OCI-M2 (cell line): ENCODE results near the gene REM2.

Experiments
- DNase-seq: peaks from one replicate; lab custom pipeline; 2025; ENCODE audit not compliant: unreplicated experiment; lab: John Stamatoyannopoulos, UW

REM2 gene

GRCh38 chr14:22883173-22883976 lies at the start of gene REM2:
TSS of gene REM2 (plus strand) at chr14:22883222. CDS start at chr14:22883288, 66 bp downstream.
- DNase-seq = no peak

- DNase-seq = no peak
Measured at GRCh38 chr14:22835505-22835904, 47.5 kb upstream of the REM2 start.

GRCh38 chr14:22836301-22837113 lies 46.5 kb upstream of the REM2 start, which contains the start of gene MMP14:
TSS of gene MMP14 (plus strand) at chr14:22836585. CDS start at chr14:22836818, 233 bp downstream.
- DNase-seq = no peak

- no peak for DNase-seq
Measured at GRCh38 chr14:22837114-22837749, 45.8 kb upstream of the REM2 start.

GRCh38 chr14:22837750-22838538 lies 45.1 kb upstream of the REM2 start:
- DNase-seq = no peak

- DNase-seq = no peak
Measured at GRCh38 chr14:22838631-22839041, 44.4 kb upstream of the REM2 start.

GRCh38 chr14:22839159-22839779 lies 43.8 kb upstream of the REM2 start:
- no peak for DNase-seq

- no peak for DNase-seq
Measured at GRCh38 chr14:22841311-22841710, 41.7 kb upstream of the REM2 start.

GRCh38 chr14:22841769-22842168 lies 41.3 kb upstream of the REM2 start:
- no peak for DNase-seq

GRCh38 chr14:22842211-22843122 lies 40.6 kb upstream of the REM2 start:
- DNase-seq = no peak

GRCh38 chr14:22843123-22843925 lies 39.7 kb upstream of the REM2 start:
- no peak for DNase-seq

- DNase-seq = no peak
Measured at GRCh38 chr14:22844221-22845102, 38.6 kb upstream of the REM2 start.

GRCh38 chr14:22845103-22845394 lies 38.0 kb upstream of the REM2 start:
- DNase-seq = no peak

- DNase-seq = no peak
Measured at GRCh38 chr14:22845821-22846625, 37.0 kb upstream of the REM2 start.

- DNase-seq = no peak
Measured at GRCh38 chr14:22846811-22847307, 36.2 kb upstream of the REM2 start.

- no peak for DNase-seq
Measured at GRCh38 chr14:22847661-22848341, 35.2 kb upstream of the REM2 start.
